Glomerular visceral epithelial cell (primary cell): ENCODE data around the gene VPS51.

Experiments used
- DNase-seq: peaks from one replicate; pipeline ENCODE4 v3.0.0-alpha.2; 2016; ENCODE audit errors: extremely low spot score

Gene VPS51

GRCh38 chr11:65071907-65072630 lies 23.9 kb upstream of the VPS51 start:
- no peak for DNase-seq

GRCh38 chr11:65072631-65072966 lies 23.4 kb upstream of the VPS51 start:
- no peak for DNase-seq

GRCh38 chr11:65077451-65077850 lies 18.6 kb upstream of the VPS51 start:
- no peak for DNase-seq

- DNase-seq: peak; percentile 40
Observed at GRCh38 chr11:65078151-65078550, 17.9 kb upstream of the VPS51 start.

- no peak for DNase-seq
Observed at GRCh38 chr11:65078786-65079342, 17.1 kb upstream of the VPS51 start.

- peak; percentile 7 for DNase-seq
Observed at GRCh38 chr11:65083134-65083833, 12.7 kb upstream of the VPS51 start.

GRCh38 chr11:65083834-65084597 lies 12.0 kb upstream of the VPS51 start, which contains the start of the genes CDCA5 and ZFPL1:
TSS of gene CDCA5 (minus strand) at chr11:65084040. CDS start at chr11:65083978, 62 bp downstream.
TSS of gene ZFPL1 (plus strand) at chr11:65084222. CDS start at chr11:65084699, 477 bp downstream.
- peak; percentile 94 for DNase-seq

GRCh38 chr11:65084598-65085375 lies 11.2 kb upstream of the VPS51 start:
- DNase-seq: no peak

GRCh38 chr11:65085446-65085845 lies 10.6 kb upstream of the VPS51 start:
- no peak for DNase-seq

GRCh38 chr11:65086809-65087208 lies 9.2 kb upstream of the VPS51 start:
- no peak for DNase-seq

GRCh38 chr11:65087216-65087615 lies 8.8 kb upstream of the VPS51 start:
- DNase-seq: no peak

GRCh38 chr11:65087827-65088226 lies 8.2 kb upstream of the VPS51 start:
- DNase-seq: no peak

GRCh38 chr11:65089621-65090020 lies 6.4 kb upstream of the VPS51 start:
- no peak for DNase-seq

- DNase-seq: no peak
Observed at GRCh38 chr11:65090628-65091027, 5.4 kb upstream of the VPS51 start.

- DNase-seq: no peak
Observed at GRCh38 chr11:65095427-65095826, 587 bp upstream of the VPS51 start.

GRCh38 chr11:65096926-65097325 lies 912 bp downstream of the VPS51 start:
- no peak for DNase-seq

GRCh38 chr11:65100674-65101350 lies 4.8 kb downstream of the VPS51 start:
- no peak for DNase-seq

GRCh38 chr11:65102142-65103095 lies 6.4 kb downstream of the VPS51 start:
- no peak for DNase-seq

- DNase-seq: no peak
Observed at GRCh38 chr11:65103476-65103875, 7.5 kb downstream of the VPS51 start.

GRCh38 chr11:65104628-65105027 lies 8.6 kb downstream of the VPS51 start:
- no peak for DNase-seq
